Caco-2 (cell line): ENCODE measurements around the gene SERPINB6. TPM values are rescaled to one million over a fixed set of nuclear protein-coding genes. Genes with fewer than 3 reads are reported as not detected.

ENCODE experiments used
- BruUV-seq: library from RNA; stranded (reverse); fragments of 400-500 nt; replicated peaks from 2 replicates; lab custom pipeline; 2021; lab: Mats Ljungman, UMichigan
- CTCF ChIA-PET: fragments of 300-600 bp; sonication (Branson Sonifier 250); formaldehyde crosslinking; loops from one replicate; lab custom pipeline; 2022; ENCODE audit warnings: antibody characterized with exemption; lab: Charles Lee
- POLR2A ChIA-PET: fragments of 300-600 bp; sonication (Branson Sonifier 250); formaldehyde crosslinking; loops from one replicate; lab custom pipeline; 2022; ENCODE audit warnings: antibody characterized with exemption; lab: Charles Lee
- DNase-seq, 2 experiments: peaks; one replicate each; pipeline versions ENCODE4 v3.0.0 to v3.0.0-alpha.2; 2020 to 2022
- H3K27me3 ChIP-seq: replicated peaks from 2 replicates; pipeline ENCODE4 v1.6.0; 2011; ENCODE audit warnings: low read length; ENCODE audit not compliant: control insufficient read depth, insufficient read depth
- H3K36me3 ChIP-seq: 2 replicates; pipeline ENCODE4 v1.5.1; 2011; ENCODE audit warnings: low read length; ENCODE audit not compliant: control insufficient read depth, insufficient read depth
- H3K4me1 ChIP-seq: fragments of 250-450 bp; sonication (Bioruptor Pico); 2 replicates; pipeline ENCODE4 v1.5.1; 2020; ENCODE audit warnings: mild to moderate bottlenecking
- H3K4me3 ChIP-seq: 2 replicates; pipeline ENCODE4 v1.5.1; 2011; ENCODE audit warnings: low read depth, mild to moderate bottlenecking, control low read depth, low read length
- H3K9me3 ChIP-seq: fragments of 250-450 bp; sonication (Bioruptor Pico); 2 replicates; pipeline ENCODE4 v1.5.1; 2020; ENCODE audit warnings: mild to moderate bottlenecking, moderate library complexity
- H3K27ac Mint-ChIP-seq: one replicate; pipeline ENCODE4 v1.8.0; 2022; ENCODE audit warnings: mixed read lengths; ENCODE audit not compliant: unreplicated experiment
- H3K27me3 Mint-ChIP-seq: one replicate; pipeline ENCODE4 v1.8.0; 2022; ENCODE audit warnings: mixed read lengths; ENCODE audit not compliant: insufficient read depth, unreplicated experiment
- H3K36me3 Mint-ChIP-seq: one replicate; pipeline ENCODE4 v1.8.0; 2022; ENCODE audit warnings: mild to moderate bottlenecking, mixed read lengths; ENCODE audit not compliant: insufficient read depth, unreplicated experiment
- H3K4me1 Mint-ChIP-seq: one replicate; pipeline ENCODE4 v1.8.0; 2022; ENCODE audit warnings: low read depth, mixed read lengths; ENCODE audit not compliant: unreplicated experiment
- H3K4me3 Mint-ChIP-seq: one replicate; pipeline ENCODE4 v1.8.0; 2022; ENCODE audit warnings: mild to moderate bottlenecking, moderate library complexity, mixed read lengths; ENCODE audit not compliant: unreplicated experiment
- H3K9me3 Mint-ChIP-seq: one replicate; pipeline ENCODE4 v1.8.0; 2022; ENCODE audit warnings: mixed read lengths; ENCODE audit not compliant: unreplicated experiment
- CTCF ChIP-seq, 2 experiments: fragments of 200-600 bp in 1 of 2; IDR thresholded peaks; 1 replicate in 1 of 2; 2 replicates in 1 of 2; pipeline versions ENCODE4 v1.5.1 to v1.8.0; 2011 to 2022; ENCODE audit warnings: antibody characterized with exemption in 1 of 2, control low read depth in 1 of 2, inconsistent platforms in 1 of 2, low read depth in 1 of 2, low read length in 1 of 2, mild to moderate bottlenecking in 1 of 2, moderate library complexity in 1 of 2; ENCODE audit not compliant: insufficient read depth in 1 of 2, severe bottlenecking in 1 of 2, unreplicated experiment in 1 of 2
- intact Hi-C: fragments of 100-400 bp; cut with micrococcal nuclease; formaldehyde crosslinking; loops from one replicate; pipeline ENCODE4 v1.10.0; 2022; ENCODE audit not compliant: unreplicated experiment
- total RNA-seq: library from RNA; stranded (reverse); gene quantifications from 2 replicates; pipeline ENCODE4 v1.2.3, GENCODE V29; 2022

SERPINB6 gene
- total RNA-seq, 1 experiment from 2014 or later, result 60.0 TPM

GRCh38 chr6:2921520-2922115, 49.7 kb downstream of the SERPINB6 start:
- Histone ChIP-seq H3K27me3 (no peaks in the 10 kb centered on the region), H3K4me1 (peaks cover 10% of the 10 kb centered on the region), H3K36me3 (no peaks in the 10 kb centered on the region), H3K9me3 (no peaks in the 10 kb centered on the region), H3K4me3 (no peak overlapping the region)
- ChIA-PET POLR2A (no interaction called here), CTCF (no interaction called here)
- Mint-ChIP-seq H3K9me3 (peaks cover 9% of the 10 kb centered on the region), H3K4me3 (no peak overlapping the region), H3K4me1 (peaks cover 35% of the 10 kb centered on the region), H3K27me3 (no peaks in the 10 kb centered on the region), H3K27ac (no peak overlapping the region), H3K36me3 (no peaks in the 10 kb centered on the region)
- DNase-seq, result no peak
- no TSS peak for BruUV-seq
- TF ChIP-seq CTCF (IDR thresholded peaks at IDR 0.05; ENCODE audit: insufficient read depth in 1 of 2, low read depth in 1 of 2, low read length in 1 of 2, severe bottlenecking in 1 of 2, unreplicated experiment in 1 of 2), result no peak
- intact Hi-C loops, result no loop called here

- BruUV-seq, result no TSS peak
- CTCF ChIA-PET, result interaction anchor here (0.6 kb wide), 1 partner anchor 1083 kb away, joined by 3 read pairs; no protein-coding TSS in a partner anchor
- Mint-ChIP-seq H3K4me1 (peaks cover 26% of the 10 kb centered on the region), H3K4me3 (no peak overlapping the region), H3K27me3 (no peaks in the 10 kb centered on the region), H3K27ac (no peak overlapping the region), H3K9me3 (peaks cover 9% of the 10 kb centered on the region), H3K36me3 (no peaks in the 10 kb centered on the region)
- Histone ChIP-seq H3K4me1 (0 out of 2 replicates have a peak, but pooled peaks cover 5% of the 10 kb centered on the region), H3K4me3 (no peak overlapping the region), H3K36me3 (no peaks in the 10 kb centered on the region), H3K27me3 (no peaks in the 10 kb centered on the region), H3K9me3 (no peaks in the 10 kb centered on the region)
- intact Hi-C loops, result no loop called here
- POLR2A ChIA-PET, result no interaction called here
- DNase-seq, result no peak
- TF ChIP-seq CTCF (IDR thresholded peaks at IDR 0.05; ENCODE audit: insufficient read depth in 1 of 2, low read depth in 1 of 2, low read length in 1 of 2, severe bottlenecking in 1 of 2, unreplicated experiment in 1 of 2), result no peak
Measured at GRCh38 chr6:2920671-2921112, 50.7 kb downstream of the SERPINB6 start.

GRCh38 chr6:2919886-2920285, 51.5 kb downstream of the SERPINB6 start:
- H3K9me3 Mint-ChIP-seq, result peaks cover 9% of the 10 kb centered on the region
- Histone ChIP-seq H3K27me3 (no peaks in the 10 kb centered on the region), H3K9me3 (no peaks in the 10 kb centered on the region), H3K36me3 (no peaks in the 10 kb centered on the region), H3K4me1 (no peaks in the 10 kb centered on the region), H3K4me3 (no peak overlapping the region)
- CTCF ChIA-PET, result no interaction called here
- H3K4me1 Mint-ChIP-seq, result peaks cover 19% of the 10 kb centered on the region
- BruUV-seq, result no TSS peak
- no peaks in the 10 kb centered on the region for H3K36me3 Mint-ChIP-seq
- POLR2A ChIA-PET, result no interaction called here
- intact Hi-C loops, result no loop called here
- no peak overlapping the region for H3K4me3 Mint-ChIP-seq
- H3K27ac Mint-ChIP-seq, result no peak overlapping the region
- TF ChIP-seq CTCF (IDR thresholded peaks at IDR 0.05; ENCODE audit: insufficient read depth in 1 of 2, low read depth in 1 of 2, low read length in 1 of 2, severe bottlenecking in 1 of 2, unreplicated experiment in 1 of 2), result no peak
- no peaks in the 10 kb centered on the region for H3K27me3 Mint-ChIP-seq
- DNase-seq, result no peak
